ENCODE data around the gene ICAM5. TPM values are rescaled to one million over a fixed set of nuclear protein-coding genes. Genes with fewer than 3 reads are reported as not detected.
"Not testable (repeated sequence)": the region's sequence is repeated elsewhere in the genome, so short reads cannot be mapped to it uniquely, and the experiment has no call there.

ICAM5 gene
- total RNA-seq, 1 experiment from 2014 or later = 0.56 TPM

DNA sequence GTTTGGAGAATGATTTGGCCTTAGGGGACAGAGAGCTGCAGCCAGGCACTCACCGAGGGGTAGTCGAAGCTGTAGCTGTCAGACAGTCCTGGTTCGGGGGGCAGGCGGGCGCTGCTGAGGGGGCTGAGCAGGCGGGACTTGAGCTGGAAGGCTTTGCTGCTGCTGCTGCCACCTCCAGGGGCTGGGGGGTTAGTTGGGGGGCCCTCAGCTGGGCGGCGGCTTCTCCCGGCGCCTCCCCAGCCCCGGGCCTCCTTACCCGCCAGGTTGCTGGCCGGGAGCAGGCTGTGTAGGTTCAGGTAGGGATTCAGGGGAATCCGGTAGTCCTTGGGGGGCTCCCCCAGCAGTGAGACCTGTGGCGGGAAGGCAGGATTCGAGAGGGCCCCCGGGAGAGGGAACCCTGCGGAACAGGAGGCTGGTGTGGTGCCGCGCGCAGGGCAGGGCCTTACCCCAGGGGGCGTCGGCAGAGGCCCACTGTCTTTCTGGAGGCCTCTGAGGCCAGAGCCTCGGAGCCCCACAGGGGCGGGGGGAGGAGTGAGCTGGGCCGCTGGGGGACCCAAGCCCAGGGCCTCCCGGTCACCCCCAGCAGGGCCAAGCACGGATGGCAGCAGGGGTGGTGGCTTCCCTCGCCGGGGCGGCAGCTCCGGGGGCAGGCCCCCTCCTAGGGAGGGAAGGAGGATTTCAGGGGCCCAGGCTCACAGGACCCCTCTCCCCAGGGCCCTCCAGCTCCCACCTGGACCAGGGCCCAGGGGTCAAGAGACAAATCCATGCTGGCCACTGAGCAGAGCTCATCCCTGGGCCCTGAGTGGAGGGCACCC is 31.1 kb downstream of the ICAM5 start:
- DNase-seq (ENCODE audit: low spot score) = no peak

DNA sequence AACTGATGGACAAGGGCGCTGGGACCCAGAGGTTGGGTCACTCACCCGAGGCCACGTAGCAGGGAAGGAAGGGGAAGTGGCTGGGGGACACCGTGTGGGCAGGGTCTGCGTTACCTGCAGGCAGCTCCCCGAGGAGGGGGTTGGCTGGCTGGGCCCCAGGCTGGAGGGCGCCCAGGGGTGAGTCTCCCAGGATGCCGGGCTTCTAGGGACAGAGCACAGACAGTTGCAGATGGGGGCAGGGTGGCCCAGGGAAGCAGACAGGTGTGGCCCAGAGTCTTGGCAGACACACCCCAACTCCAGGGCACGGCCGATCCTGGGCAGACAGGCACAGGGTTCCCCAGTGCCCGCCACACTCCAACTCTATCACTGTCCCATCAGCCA is 31.7 kb downstream of the ICAM5 start:
- DNase-seq (ENCODE audit: low spot score) = no peak

DNA sequence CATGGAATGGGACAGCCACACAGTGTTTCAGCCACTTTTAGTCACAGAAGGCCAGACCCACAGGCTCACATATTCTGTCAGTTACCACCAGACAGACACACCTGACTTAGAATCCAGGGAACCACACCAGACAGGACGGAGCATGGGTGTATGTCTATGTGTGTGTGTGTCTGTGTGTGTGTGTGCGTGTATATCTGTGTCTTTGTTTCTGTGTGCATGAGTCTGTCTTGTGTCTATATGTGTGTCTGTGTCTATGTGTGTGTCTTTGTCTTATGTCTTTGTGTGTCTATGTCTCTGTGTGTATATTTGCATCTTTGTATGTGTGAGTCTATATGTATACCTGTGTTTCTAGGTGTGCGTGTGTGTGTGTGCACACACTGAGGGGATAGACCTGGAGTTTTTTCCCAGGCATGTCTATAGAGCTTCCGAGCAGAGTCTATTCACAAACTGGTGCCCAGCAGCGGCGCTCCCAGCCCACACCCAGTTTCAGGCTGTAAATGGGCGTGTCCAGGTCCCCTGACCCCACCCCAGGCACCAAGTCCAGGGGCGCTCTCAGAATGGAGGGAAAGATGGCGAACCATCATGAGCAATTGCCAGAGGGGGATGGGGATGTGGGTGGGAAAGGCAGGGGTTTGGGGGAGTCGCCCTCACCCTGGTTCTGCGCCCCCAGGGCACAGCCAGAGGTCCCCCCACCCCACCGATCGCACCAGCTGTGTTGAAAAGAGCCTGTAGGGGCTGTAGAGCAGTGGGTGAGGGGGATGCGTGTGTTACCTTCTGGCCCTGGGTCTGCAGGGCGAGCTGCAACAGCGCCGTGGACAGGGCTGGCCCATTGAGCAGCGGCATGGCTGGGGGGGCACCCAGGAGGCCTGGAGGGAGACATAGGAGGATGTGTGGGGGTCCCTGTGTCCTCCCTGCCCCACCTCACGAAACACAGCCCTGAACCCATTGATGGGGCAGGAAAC is 32.4 kb downstream of the ICAM5 start:
- DNase-seq (ENCODE audit: low spot score) = no peak

DNA sequence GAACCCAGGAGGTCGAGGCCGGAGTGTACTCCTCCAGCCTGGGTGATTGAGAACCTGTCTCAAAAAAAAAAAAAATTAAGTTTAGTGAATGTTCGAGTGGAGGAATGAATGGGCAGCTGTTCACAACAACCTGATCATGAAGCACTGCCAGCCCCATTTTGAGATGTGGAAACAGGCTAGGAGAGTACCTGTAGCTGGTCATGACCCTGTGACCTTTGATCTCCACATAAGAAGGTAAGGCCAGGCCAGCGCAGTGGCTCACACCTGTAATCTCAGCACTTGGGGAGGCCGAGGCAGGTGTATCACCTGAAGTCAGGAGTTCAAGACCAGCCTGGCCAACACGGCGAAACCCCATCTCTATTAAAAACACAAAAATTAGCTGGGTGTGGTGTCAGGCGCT is 36.0 kb downstream of the ICAM5 start:
- DNase-seq (ENCODE audit: low spot score) = no peak

DNA sequence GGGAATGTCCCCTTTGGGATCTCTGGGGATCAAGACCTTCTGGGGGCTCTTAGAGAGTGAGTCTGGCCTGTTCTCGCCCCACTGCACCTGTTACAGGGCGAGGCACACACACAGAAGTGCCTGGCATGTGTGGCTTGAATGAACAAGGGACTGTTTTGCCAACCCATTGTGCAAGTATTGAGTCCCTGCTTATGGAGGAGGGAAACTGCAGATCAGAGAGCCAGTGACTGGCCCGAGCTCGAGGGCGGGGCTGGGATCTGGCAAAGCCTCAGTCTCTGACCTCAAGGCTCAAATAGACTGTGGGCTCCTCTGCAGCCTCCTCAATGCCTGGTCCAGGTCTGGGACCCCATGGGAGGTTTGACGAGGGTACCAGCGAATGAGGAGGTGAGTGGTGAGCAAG is 38.0 kb downstream of the ICAM5 start:
- no peak for DNase-seq (ENCODE audit: low spot score)

DNA sequence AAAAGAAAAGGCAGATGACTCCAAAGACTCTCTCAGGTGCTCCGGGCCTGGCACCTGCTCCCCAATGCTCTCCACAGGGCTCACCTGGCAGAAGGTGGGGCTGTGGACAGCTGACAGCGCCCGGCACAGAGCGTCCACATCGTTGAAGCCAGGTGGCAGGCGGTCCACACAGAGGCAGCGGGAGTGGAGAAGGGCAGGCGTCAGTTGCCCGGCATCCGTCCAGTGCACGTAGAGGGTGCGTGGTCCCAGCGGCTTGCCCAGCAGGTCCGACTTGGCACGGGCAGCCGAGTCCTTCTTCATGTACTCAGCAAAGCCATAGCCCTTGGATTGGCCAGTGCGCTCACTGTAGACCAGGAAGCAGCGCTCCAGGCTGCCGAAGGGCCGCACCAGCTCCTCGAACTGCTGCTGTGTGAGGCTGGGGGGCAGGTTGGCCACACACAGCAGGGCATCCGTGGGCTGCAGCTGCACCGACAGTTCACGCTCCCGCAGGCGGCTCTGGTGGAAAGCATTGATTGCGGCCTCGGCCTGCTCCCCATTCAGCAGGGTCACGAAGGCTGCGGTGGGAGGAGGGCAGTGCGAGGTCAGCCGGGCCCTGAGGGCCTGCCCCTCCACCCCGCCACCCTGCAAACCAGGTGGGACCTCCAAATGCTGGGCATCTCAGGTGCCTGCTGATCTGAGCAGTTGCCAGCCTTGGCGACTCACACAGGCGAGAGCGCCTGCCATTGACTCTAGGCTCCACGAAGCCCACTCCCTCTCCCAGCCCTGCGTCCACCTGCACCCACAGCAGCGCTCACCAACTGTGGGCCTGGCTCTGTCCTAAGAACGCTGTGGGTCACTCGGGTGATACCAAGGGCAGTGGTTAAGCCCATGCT is 39.0 kb downstream of the ICAM5 start:
- DNase-seq (ENCODE audit: low spot score) = no peak

DNA sequence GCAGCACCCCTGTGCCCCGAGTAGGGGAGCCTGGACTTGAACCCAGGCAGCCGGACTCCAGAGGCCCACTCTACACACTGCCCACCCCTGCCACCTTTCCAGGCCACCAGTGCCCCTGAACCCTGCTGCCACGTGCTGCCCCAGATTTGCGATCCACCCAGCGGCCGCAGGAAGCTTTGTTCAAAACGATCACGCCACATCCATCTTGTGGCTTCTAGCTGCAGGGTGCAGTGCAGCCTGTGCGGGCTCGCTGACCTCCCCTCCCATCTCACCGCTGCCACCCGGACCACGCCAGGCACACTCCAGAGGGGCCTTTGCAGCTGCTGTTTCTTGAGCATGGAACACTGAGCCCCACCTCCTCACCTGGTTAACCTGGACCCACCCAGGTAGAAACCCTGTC is 39.8 kb downstream of the ICAM5 start:
- no peak for DNase-seq (ENCODE audit: low spot score)

DNA sequence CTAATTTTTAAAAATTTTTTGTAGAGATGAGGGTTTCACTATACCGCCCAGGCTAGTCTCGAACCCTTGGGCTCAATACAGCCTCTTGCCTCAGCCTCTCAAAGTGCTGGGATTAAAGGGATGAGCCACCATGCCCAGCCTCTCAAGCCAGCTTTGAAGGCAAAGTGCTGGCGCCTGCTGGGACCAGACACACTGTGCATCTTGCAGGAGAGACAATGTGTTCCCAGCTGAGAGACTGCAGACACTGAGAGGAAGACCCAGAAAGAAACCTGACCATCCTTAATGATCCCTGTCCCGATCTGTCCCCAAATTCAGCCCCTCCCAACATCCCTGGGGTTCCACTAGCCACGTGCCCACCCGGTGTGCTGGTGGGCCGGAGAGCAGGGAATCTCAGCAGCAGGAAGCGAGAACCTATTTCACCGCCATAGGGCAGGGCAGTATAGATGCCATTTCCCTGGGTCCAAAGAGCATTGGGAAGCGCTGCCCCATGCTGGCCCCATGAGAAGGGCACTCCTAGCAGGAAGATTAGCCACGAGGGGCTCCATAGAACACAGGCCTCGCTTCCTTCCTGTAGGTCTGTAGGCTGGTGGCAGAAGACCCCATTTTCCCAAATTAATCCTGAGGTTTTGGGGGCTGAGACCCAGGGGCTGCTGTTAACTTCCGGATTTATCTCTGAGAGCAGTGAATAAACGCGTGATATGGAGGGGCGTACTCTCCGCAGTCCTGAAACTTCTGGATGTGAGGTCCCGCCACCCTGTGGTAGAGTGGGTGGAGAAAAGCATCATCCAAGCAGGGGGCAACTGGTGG is 42.6 kb downstream of the ICAM5 start:
- no peak for DNase-seq (ENCODE audit: low spot score)

DNA sequence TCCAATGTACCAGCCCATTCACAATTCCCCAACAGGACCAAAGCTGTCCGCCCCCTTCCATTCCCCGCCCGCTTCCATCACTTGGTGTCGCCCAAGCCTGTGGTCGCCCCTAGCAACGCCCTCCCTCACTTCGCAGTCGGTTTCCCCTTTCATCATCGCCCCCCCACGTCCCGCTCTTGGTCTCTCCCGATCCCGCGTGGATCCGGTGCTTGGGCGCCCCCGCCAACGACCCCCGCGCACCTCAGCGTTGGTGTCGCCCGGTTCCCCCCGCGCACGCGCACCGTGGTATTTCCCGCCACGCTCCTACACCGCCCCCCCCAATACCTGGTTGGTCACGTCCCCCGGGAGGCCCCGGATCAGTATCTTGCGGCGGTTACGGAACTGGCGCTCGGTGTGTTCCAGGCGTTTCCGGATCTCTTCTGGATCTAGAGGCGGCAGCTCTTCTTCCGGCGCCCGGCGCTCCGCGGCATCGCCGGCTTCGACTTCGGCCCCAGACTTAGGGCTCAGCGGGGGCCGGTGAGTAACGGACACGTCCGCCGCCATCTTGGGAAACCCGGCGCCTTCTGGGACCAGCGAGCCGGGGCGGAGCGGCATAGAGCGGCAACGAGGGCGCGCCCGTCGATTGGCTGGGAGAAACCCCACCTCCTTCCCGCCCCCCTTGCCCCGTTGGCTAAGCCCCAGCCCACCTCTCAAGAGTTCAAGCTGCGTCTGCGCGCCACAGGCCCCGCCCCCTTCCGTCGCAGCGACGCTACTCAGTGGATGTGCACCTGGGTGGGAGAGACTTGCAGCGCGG is 43.4 kb downstream of the ICAM5 start, which contains the start of gene RAVER1:
RAVER1 (minus strand) TSS at position 565 of the 793 bp plus-strand sequence; CDS start at position 543, 22 bp downstream.
- peak; percentile 94 for DNase-seq (ENCODE audit: low spot score)

DNA sequence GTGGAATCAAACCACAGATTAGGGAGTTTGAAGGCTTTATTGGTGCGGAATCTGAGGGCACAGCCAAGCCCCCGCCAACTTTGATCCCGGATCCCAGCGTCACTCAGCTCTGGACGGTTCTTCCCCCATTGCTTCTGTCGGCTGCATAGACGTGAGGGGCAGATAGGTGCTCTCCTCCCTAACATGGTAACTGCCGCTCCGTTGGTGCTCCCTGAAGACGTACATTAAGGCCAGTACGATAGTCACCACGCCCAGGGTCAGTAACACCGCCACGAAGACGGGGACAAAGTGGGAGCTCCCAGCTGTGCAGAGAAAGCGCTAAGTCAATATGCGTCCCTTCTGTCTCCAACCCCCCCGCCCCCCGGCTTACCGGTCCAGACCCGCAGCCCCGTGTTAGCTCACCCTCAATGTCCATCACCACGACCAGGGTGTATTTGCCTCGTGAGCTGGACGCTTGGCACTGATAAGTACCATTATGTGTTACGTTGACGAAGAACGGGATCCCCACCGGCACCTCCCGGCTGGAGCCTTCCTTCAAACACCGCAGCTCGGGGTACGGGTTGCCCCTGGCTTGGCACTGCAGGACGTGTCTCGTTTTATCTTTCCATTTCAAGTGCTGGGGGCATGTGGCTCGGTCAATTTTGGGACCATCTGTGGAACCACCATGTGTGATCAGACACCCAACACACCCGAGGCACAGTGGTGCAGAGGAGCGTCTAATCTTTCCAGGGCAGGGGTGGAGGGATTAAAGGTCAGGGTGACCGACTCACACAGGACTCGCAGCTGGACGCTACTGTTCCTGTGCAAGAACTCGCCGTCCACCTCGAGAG is 44.2 kb downstream of the ICAM5 start:
- DNase-seq (ENCODE audit: low spot score) = no peak

DNA sequence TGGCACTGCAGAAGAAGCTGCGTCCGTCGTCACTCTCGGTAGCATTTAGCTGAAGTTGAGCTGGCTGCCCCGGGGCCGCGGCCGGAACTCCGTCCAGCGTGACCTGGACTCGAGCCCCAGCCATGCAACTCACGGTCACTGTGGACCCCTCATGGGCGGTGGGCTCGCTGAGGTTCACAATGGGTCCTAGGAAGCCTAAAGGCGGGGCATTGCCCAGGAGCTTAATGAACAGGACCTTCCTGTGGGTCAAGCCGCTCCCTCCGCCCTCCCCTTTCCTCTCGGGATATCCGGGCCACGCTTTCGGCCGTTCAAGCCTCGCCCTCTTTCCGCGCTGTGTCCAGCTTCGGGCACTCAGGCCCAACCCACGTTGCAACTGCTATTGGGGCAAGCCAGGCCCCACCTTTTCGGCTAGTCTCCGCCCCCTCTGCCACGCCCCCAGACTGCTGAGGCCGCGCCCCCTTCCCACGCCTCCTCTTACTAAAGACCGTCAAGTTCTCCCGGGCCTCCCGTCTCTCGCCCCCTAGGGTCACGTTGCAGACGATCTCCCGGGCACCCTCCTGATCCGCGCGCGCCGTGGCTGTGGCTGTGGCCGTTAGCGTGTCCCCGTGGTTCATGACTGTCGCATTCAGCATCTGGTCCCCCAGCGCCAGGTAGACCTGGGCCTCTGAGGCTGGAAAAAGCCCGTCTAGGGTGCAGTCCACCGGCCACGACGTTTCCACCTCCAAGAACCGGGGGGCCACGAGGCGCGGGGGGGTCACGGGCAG is 45.0 kb downstream of the ICAM5 start:
- peak; percentile 90 for DNase-seq (ENCODE audit: low spot score)

DNA sequence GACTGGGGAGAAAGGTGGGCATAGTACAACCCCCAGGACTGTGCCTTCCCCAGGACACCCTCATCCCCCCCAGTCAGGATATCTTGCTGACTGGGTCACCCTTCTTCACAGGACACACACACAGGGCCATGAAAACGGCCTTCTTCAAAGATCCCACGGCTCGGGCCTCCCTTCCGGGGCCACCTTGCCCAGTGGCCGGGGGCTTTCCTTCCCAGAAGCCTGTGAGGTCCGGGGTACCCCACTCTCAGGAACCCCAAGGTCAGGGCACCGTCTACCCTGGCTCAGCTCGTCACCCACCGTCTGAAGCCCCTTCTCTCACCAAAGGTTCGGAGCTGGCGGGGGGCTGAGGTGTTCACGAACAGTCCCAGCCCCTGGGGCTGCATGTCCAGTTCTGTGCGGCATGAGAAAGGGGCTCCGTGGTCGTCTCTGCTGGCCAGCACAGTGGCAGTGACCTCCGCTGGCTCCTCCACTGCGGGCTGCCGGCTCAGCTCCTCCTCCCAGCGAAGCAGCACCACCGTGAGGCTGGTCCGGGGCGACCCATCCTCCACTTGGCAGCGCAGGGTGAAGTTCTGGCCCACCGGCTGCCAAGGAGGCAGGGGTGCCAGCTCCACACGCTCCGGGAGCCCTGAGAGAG is 45.7 kb downstream of the ICAM5 start:
- DNase-seq (ENCODE audit: low spot score) = no peak

DNA sequence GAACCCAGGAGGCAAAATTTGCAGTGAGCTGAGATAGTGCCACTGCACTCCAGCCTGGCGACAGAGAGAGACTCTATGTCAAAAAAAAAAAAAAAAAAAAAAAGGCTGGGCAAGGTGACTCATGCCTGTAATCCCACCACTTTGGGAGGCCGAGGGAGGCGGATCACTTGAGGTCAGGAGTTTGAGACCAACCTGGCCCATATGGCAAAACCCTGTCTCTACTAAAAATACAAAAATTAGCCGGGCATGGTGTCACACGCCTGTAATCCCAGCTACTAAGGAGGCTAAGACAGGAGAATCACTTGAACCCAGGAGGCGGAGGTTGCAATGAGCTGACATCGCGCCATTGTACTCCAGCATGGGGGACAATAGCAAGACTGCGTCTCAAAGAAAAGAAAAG is 47.0 kb downstream of the ICAM5 start:
- DNase-seq (ENCODE audit: low spot score) = not testable (repeated sequence)

DNA sequence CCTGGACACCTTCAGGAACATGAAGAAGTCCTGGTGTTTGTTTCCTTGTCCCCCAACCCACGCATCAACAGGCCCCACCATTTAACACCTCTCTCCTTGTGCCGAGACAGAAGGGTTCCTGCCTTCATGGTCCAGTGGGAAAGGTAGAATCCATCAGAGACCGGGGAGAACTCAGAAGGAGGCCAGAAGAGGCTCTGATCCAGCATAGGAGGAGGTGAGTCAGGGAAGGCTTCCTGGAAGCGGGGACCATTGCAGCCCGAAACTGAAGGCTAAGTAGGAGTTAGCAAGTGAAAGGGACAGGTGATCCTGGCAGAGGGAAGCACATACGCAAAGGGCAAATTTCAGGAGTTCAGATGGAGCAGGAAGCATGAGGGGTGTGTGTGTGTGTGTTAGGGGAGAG is 49.2 kb downstream of the ICAM5 start:
- no peak for DNase-seq (ENCODE audit: low spot score)

DNA sequence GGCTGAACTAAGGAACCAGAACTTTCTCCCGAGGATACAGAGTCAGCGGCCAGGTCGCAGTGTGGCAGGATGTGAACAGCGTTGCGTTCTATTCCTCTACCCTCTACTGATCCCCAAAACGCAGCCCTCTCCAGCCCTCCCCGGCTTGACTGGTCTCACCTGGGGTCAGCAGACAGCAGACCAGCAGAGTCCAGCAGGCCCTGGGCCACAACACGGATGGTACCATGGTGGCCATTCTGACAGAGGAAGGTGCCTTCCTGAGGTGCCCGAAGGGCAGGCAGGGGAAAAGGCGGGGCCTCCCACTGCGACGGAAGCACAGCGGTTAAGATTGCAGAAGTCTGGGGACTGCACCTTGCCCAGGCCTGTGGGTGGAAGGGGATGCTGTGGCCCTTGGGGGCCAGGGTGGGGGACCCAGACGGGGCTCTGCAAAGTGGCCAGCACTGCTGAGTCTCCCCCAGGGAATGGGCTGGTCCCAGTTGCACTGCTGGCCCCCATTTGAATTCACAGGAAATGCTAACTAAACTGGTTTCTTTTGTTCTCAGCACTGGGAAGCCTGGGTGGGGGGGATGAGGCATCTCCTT is 49.7 kb downstream of the ICAM5 start, which contains the start of gene ICAM3:
ICAM3 (minus strand) TSS at position 245 of the 581 bp plus-strand sequence; CDS start at position 235, 10 bp downstream.
- DNase-seq (ENCODE audit: low spot score) = no peak

DNA sequence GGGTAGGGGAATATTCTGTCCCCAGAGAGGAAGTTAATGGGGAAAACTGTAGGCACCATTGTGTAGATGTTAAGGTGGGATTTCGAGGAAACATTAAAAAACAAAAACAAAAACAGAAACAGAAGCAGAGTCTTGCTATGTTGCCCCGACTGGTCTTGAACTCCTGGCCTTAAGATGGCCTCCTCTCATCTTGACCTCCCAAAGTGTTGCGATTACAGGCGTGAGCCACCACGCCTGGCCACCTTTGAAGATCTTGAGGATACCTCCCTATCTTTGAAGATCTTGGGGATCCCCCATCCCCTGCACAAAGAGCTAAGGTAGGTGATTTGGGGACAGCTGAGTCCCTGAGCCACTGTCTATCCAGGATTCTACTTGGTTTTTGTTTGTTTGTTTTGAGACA is 50.2 kb downstream of the ICAM5 start:
- DNase-seq (ENCODE audit: low spot score) = no peak

DNA sequence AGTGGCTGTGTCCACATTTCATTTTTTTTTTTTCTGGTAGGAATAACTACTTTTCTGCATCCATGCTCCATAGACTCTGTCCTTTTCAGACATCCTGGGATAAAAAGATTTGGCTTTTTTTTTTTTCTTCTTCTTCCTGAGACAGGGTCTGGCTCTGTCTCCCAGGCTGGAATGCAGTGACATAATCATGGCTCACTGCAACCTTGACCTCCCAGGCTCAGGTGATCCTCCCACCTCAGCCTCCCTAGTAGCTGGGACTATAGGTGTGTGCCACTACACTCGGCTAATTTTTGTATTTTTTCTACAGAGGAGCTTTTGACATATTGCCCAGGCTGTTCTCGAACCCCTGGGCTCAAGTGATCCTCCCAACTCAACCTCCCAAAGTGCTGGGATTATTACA is 53.7 kb downstream of the ICAM5 start:
- no peak for DNase-seq (ENCODE audit: low spot score)
